Neural progenitor cell (in vitro differentiated cells): Measurements from ENCODE around the gene INSM2. TPM values are rescaled to one million over a fixed set of nuclear protein-coding genes. Genes with fewer than 3 reads are reported as not detected.

Source experiments
- DNase-seq: peaks from one replicate; pipeline ENCODE4 v3.0.0-alpha.2; 2016; ENCODE audit warnings: low spot score
- H2AFZ ChIP-seq: fragments of 200-600 bp; sonication (generic); replicated peaks from 2 replicates; pipeline ENCODE4 v1.6.1; 2016; ENCODE audit warnings: antibody characterized with exemption
- H3F3A ChIP-seq: fragments of 200-600 bp; sonication (generic); 2 replicates; pipeline ENCODE4 v1.6.1; 2016; ENCODE audit warnings: antibody characterized with exemption, low read depth
- H3K27ac ChIP-seq: fragments of 200-600 bp; sonication (generic); 2 replicates; pipeline ENCODE4 v1.5.1; 2016; ENCODE audit warnings: mild to moderate bottlenecking
- H3K27me3 ChIP-seq: fragments of 200-600 bp; sonication (generic); 2 replicates; pipeline ENCODE4 v1.6.1; 2016; ENCODE audit warnings: mild to moderate bottlenecking, moderate library complexity
- H3K36me3 ChIP-seq: fragments of 200-600 bp; sonication (generic); 2 replicates; pipeline ENCODE4 v1.5.1; 2016
- H3K4me1 ChIP-seq: fragments of 200-600 bp; sonication (generic); 2 replicates; pipeline ENCODE4 v1.6.1; 2016; ENCODE audit warnings: mixed run types
- H3K4me2 ChIP-seq: fragments of 200-600 bp; sonication (generic); 2 replicates; pipeline ENCODE4 v1.6.1; 2016
- H3K4me3 ChIP-seq: fragments of 200-600 bp; sonication (generic); 2 replicates; pipeline ENCODE4 v1.5.1; 2016
- H3K79me2 ChIP-seq: fragments of 200-600 bp; sonication (generic); 2 replicates; pipeline ENCODE4 v1.6.1; 2016; ENCODE audit warnings: low read depth
- H3K9ac ChIP-seq: fragments of 200-600 bp; sonication (generic); 2 replicates; pipeline ENCODE4 v1.6.1; 2016
- H3K9me3 ChIP-seq: fragments of 200-600 bp; sonication (generic); 2 replicates; pipeline ENCODE4 v1.5.1; 2016; ENCODE audit warnings: low read depth
- H4K20me1 ChIP-seq: fragments of 200-600 bp; sonication (generic); 2 replicates; pipeline ENCODE4 v1.6.1; 2016; ENCODE audit warnings: low read depth
- H3K27ac Mint-ChIP-seq: 3 replicates; pipeline ENCODE4 v1.8.0; 2021; ENCODE audit warnings: mixed read lengths
- H3K27me3 Mint-ChIP-seq: 2 replicates; pipeline ENCODE4 v1.8.0; 2022; ENCODE audit warnings: low read depth, mild to moderate bottlenecking, inconsistent platforms, moderate library complexity, mixed read lengths; ENCODE audit not compliant: insufficient read depth
- H3K36me3 Mint-ChIP-seq: 3 replicates; pipeline ENCODE4 v1.8.0; 2021; ENCODE audit warnings: mixed read lengths
- H3K4me1 Mint-ChIP-seq: 3 replicates; pipeline ENCODE4 v1.8.0; 2021; ENCODE audit warnings: mixed read lengths
- H3K4me3 Mint-ChIP-seq: 3 replicates; pipeline ENCODE4 v1.8.0; 2021; ENCODE audit warnings: mild to moderate bottlenecking, moderate library complexity, mixed read lengths
- H3K9me3 Mint-ChIP-seq: 3 replicates; pipeline ENCODE4 v1.8.0; 2020; ENCODE audit warnings: mixed read lengths
- CTCF ChIP-seq: fragments of 200-600 bp; sonication (generic); IDR thresholded peaks from 2 replicates; pipeline ENCODE4 v1.5.1; 2017; ENCODE audit warnings: antibody characterized with exemption, mild to moderate bottlenecking
- EZH2 ChIP-seq: fragments of 200-600 bp; sonication (generic); IDR thresholded peaks from 2 replicates; pipeline ENCODE4 v1.6.1; 2017; ENCODE audit warnings: antibody characterized with exemption, mild to moderate bottlenecking, moderate library complexity
- EZH2phosphoT487 ChIP-seq: fragments of 200-600 bp; sonication (generic); IDR thresholded peaks from 2 replicates; pipeline ENCODE4 v1.6.1; 2017; ENCODE audit warnings: antibody characterized with exemption
- total RNA-seq: library from RNA; depleted of rRNA; stranded (reverse); fragments of >200 nt; gene quantifications from 2 replicates; pipeline ENCODE4 v1.2.3, GENCODE V29; 2015; ENCODE audit warnings: low replicate concordance

The INSM2 gene
- total RNA-seq, 1 donor from 2014 or later = not detected

GRCh38 chr14:35578639-35579038 is 44.7 kb downstream of the INSM2 start:
- no peaks in the 10 kb centered on the region for H3K4me1 ChIP-seq
- Mint-ChIP-seq H3K4me3 (no peak overlapping the region), H3K36me3 (peaks cover 2% of the 10 kb centered on the region), H3K27me3 (no peaks in the 10 kb centered on the region), H3K27ac (no peak overlapping the region), H3K4me1 (peaks cover 3% of the 10 kb centered on the region), H3K9me3 (no peaks in the 10 kb centered on the region)
- H3K4me2 ChIP-seq = no peak overlapping the region
- H3K9me3 ChIP-seq = no peaks in the 10 kb centered on the region
- no peak overlapping the region for H3K27ac ChIP-seq
- H3K27me3 ChIP-seq = no peaks in the 10 kb centered on the region
- no peaks in the 10 kb centered on the region for H3F3A ChIP-seq
- H2AFZ ChIP-seq = no peak overlapping the region
- no peak for DNase-seq
- TF ChIP-seq EZH2 = no peak
- TF ChIP-seq CTCF = no peak
- TF ChIP-seq EZH2phosphoT487 = no peak
- no peak overlapping the region for H3K9ac ChIP-seq
- no peak overlapping the region for H3K4me3 ChIP-seq
- H4K20me1 ChIP-seq = no peaks in the 10 kb centered on the region
- no peaks in the 10 kb centered on the region for H3K79me2 ChIP-seq
- no peaks in the 10 kb centered on the region for H3K36me3 ChIP-seq

Other genes starting within 250 kb of the INSM2 start
- gene PSMA6, start 241.8 kb upstream of the INSM2 start, total RNA-seq = 241 and 344 TPM in 2 replicates
- gene NFKBIA, start 129.4 kb upstream of the INSM2 start, total RNA-seq = 26.4 and 31.6 TPM in 2 replicates